KMS-11 (cell line): ENCODE measurements around the gene LINC01488.

ENCODE experiments used
- H2AFZ ChIP-seq: fragments of 200-600 bp; sonication (generic); 2 replicates; pipeline ENCODE4 v1.6.1; 2016; ENCODE audit warnings: antibody characterized with exemption, mixed run types, low read depth
- H3K27ac ChIP-seq: fragments of 200-600 bp; sonication (generic); 2 replicates; pipeline ENCODE4 v1.6.1; 2016; ENCODE audit warnings: mild to moderate bottlenecking, mixed run types
- H3K27me3 ChIP-seq: fragments of 200-600 bp; sonication (generic); 2 replicates; pipeline ENCODE4 v1.6.1; 2017; ENCODE audit warnings: mild to moderate bottlenecking, low read depth, mixed run types, moderate library complexity; ENCODE audit not compliant: insufficient read depth
- H3K36me3 ChIP-seq: fragments of 200-600 bp; sonication (generic); 2 replicates; pipeline ENCODE4 v1.6.1; 2017; ENCODE audit warnings: mild to moderate bottlenecking, mixed run types; ENCODE audit not compliant: insufficient read depth
- H3K4me1 ChIP-seq: fragments of 200-600 bp; sonication (generic); 2 replicates; pipeline ENCODE4 v1.6.1; 2016; ENCODE audit warnings: mild to moderate bottlenecking, low read depth, mixed run types; ENCODE audit not compliant: poor library complexity, severe bottlenecking
- H3K4me2 ChIP-seq: fragments of 200-600 bp; sonication (generic); 2 replicates; pipeline ENCODE4 v1.7.0; 2016; ENCODE audit warnings: mild to moderate bottlenecking, mixed run types
- H3K4me3 ChIP-seq: fragments of 200-600 bp; sonication (generic); IDR thresholded peaks from 2 replicates; pipeline ENCODE4 v1.6.1; 2017; ENCODE audit warnings: low read depth, low read length, mixed read lengths; ENCODE audit not compliant: insufficient read depth
- H3K79me2 ChIP-seq: fragments of 200-600 bp; sonication (generic); 2 replicates; pipeline ENCODE4 v1.6.1; 2016; ENCODE audit warnings: low read depth, mixed run types; ENCODE audit not compliant: insufficient read depth
- H3K9ac ChIP-seq: fragments of 200-600 bp; sonication (generic); 2 replicates; pipeline ENCODE4 v1.6.1; 2016; ENCODE audit warnings: mild to moderate bottlenecking, mixed run types
- H4K20me1 ChIP-seq: fragments of 200-600 bp; sonication (generic); 2 replicates; pipeline ENCODE4 v1.6.1; 2016; ENCODE audit warnings: mild to moderate bottlenecking, mixed run types; ENCODE audit not compliant: insufficient read depth
- TF ChIP-seq, protein P1 (sequence below): fragments of 200-600 bp; sonication (generic); conservative IDR thresholded peaks from 2 replicates; pipeline ENCODE4 v1.6.1; 2017; ENCODE audit warnings: low read depth, mild to moderate bottlenecking, antibody characterized with exemption, low read length, moderate library complexity, mixed read lengths

Gene LINC01488

GRCh38 chr11:69477086-69477485, 4.4 kb upstream of the LINC01488 start:
- TF ChIP-seq, protein P1, sequence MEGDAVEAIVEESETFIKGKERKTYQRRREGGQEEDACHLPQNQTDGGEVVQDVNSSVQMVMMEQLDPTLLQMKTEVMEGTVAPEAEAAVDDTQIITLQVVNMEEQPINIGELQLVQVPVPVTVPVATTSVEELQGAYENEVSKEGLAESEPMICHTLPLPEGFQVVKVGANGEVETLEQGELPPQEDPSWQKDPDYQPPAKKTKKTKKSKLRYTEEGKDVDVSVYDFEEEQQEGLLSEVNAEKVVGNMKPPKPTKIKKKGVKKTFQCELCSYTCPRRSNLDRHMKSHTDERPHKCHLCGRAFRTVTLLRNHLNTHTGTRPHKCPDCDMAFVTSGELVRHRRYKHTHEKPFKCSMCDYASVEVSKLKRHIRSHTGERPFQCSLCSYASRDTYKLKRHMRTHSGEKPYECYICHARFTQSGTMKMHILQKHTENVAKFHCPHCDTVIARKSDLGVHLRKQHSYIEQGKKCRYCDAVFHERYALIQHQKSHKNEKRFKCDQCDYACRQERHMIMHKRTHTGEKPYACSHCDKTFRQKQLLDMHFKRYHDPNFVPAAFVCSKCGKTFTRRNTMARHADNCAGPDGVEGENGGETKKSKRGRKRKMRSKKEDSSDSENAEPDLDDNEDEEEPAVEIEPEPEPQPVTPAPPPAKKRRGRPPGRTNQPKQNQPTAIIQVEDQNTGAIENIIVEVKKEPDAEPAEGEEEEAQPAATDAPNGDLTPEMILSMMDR: no peak
- Histone ChIP-seq H3K27ac (no peak overlapping the region), H4K20me1 (no peaks in the 10 kb centered on the region), H2AFZ (no peak overlapping the region), H3K4me3 (no peak overlapping the region), H3K36me3 (no peaks in the 10 kb centered on the region), H3K27me3 (peaks cover 2% of the 10 kb centered on the region; the same call in 1 of the 2 replicates), H3K79me2 (no peaks in the 10 kb centered on the region), H3K4me1 (no peaks in the 10 kb centered on the region), H3K4me2 (no peak overlapping the region), H3K9ac (no peak overlapping the region)

- Histone ChIP-seq H3K4me2 (no peak overlapping the region), H3K4me1 (no peaks in the 10 kb centered on the region), H3K27ac (no peak overlapping the region), H3K9ac (no peak overlapping the region), H4K20me1 (no peaks in the 10 kb centered on the region), H3K36me3 (no peaks in the 10 kb centered on the region), H3K79me2 (no peaks in the 10 kb centered on the region), H3K4me3 (no peak overlapping the region), H3K27me3 (peaks cover 5% of the 10 kb centered on the region; the same call in 1 of the 2 replicates), H2AFZ (no peak overlapping the region)
- TF ChIP-seq, protein P1: no peak
Measured at GRCh38 chr11:69479591-69480271, 1.7 kb upstream of the LINC01488 start.

- Histone ChIP-seq H2AFZ (no peak overlapping the region), H3K4me3 (no peak overlapping the region), H3K79me2 (no peaks in the 10 kb centered on the region), H3K36me3 (no peaks in the 10 kb centered on the region), H3K4me1 (no peaks in the 10 kb centered on the region), H3K9ac (no peak overlapping the region), H3K4me2 (no peak overlapping the region), H3K27me3 (peaks cover 5% of the 10 kb centered on the region; the same call in 1 of the 2 replicates), H4K20me1 (no peaks in the 10 kb centered on the region), H3K27ac (no peak overlapping the region)
- TF ChIP-seq, protein P1: no peak
Measured at GRCh38 chr11:69480547-69481392, 693 bp upstream of the LINC01488 start.

- H4K20me1 ChIP-seq: no peaks in the 10 kb centered on the region
- no peaks in the 10 kb centered on the region for H3K79me2 ChIP-seq
- H3K4me1 ChIP-seq: no peaks in the 10 kb centered on the region
- TF ChIP-seq, protein P1: no peak
- no peak overlapping the region for H2AFZ ChIP-seq
- H3K4me2 ChIP-seq: no peak overlapping the region
- H3K4me3 ChIP-seq: no peak overlapping the region
- no peak overlapping the region for H3K9ac ChIP-seq
- no peaks in the 10 kb centered on the region for H3K36me3 ChIP-seq
- H3K27me3 ChIP-seq: peaks cover 5% of the 10 kb centered on the region; the same call in 1 of the 2 replicates
- no peak overlapping the region for H3K27ac ChIP-seq
Measured at GRCh38 chr11:69482322-69482721, 859 bp downstream of the LINC01488 start.
